Activated CD4-positive, alpha-beta memory T cell treated with anti-CD3 and anti-CD28 coated beads for 36 hours (primary cell): ENCODE data around the gene QSOX1. TPM values are rescaled to one million over a fixed set of nuclear protein-coding genes. Genes with fewer than 3 reads are reported as not detected.

ENCODE experiments used
- CTCF ChIA-PET: fragments of 350-600 bp; sonication (Branson Sonifier 250); formaldehyde crosslinking; loops from one replicate; lab custom pipeline; 2021; ENCODE audit warnings: antibody characterized with exemption, inconsistent platforms; lab: Charles Lee
- POLR2A ChIA-PET: fragments of 350-600 bp; sonication (Branson Sonifier 250); formaldehyde crosslinking; loops from one replicate; lab custom pipeline; 2021; ENCODE audit warnings: antibody characterized with exemption; lab: Charles Lee
- DNase-seq: peaks from one replicate; pipeline ENCODE4 v3.0.0-alpha.2; 2020
- H3K27ac Mint-ChIP-seq: one replicate; pipeline ENCODE4 v1.8.0; 2021; ENCODE audit warnings: mixed read lengths
- H3K27me3 Mint-ChIP-seq: one replicate; pipeline ENCODE4 v1.8.0; 2021; ENCODE audit warnings: mixed read lengths
- H3K36me3 Mint-ChIP-seq: one replicate; pipeline ENCODE4 v1.8.0; 2021; ENCODE audit warnings: mixed read lengths
- H3K4me1 Mint-ChIP-seq: one replicate; pipeline ENCODE4 v1.8.0; 2021; ENCODE audit warnings: low read depth, mixed read lengths
- H3K4me3 Mint-ChIP-seq: one replicate; pipeline ENCODE4 v1.8.0; 2021; ENCODE audit warnings: mild to moderate bottlenecking, mixed read lengths
- H3K9me3 Mint-ChIP-seq: one replicate; pipeline ENCODE4 v1.8.0; 2021; ENCODE audit warnings: mixed read lengths
- intact Hi-C: fragments of 100-400 bp; cut with micrococcal nuclease; formaldehyde crosslinking; loops from one replicate; pipeline ENCODE4 v1.15.1; 2023
- total RNA-seq, 2 experiments: library from RNA; stranded (reverse); gene quantifications; one replicate each; pipeline ENCODE4 v1.2.3, GENCODE V29; 2021

QSOX1 gene
- total RNA-seq, 2 experiments from 2014 or later: 40.3 to 42.4 TPM

DNA sequence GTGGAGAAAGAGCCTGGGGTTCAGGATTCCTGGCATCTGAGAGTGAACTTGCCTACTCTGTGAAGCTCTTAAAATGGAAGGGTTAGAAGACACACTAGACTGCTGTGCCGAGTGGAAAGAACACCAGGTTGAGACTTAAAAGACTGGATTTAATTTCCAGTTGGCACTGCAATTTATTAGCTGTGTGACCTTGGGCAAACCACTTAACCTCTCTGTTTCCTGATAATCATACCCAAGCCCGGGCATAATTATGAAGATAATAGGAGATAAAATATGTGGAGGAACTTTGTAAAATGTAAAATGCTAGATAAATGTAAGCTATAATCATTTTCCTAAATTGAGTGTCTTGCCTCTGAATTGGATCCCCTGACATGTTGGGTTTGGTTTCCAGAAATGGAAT lies 70.7 kb downstream of the QSOX1 start:
- ChIA-PET CTCF (interaction anchor here (1.2 to 1.4 kb wide), 2 partner anchors 8 to 38 kb away, joined by 3 read pairs; no protein-coding TSS in a partner anchor), POLR2A (no interaction called here)
- no peaks in the 10 kb centered on the region for H3K36me3 Mint-ChIP-seq
- H3K4me1 Mint-ChIP-seq: peaks cover 2% of the 10 kb centered on the region
- no peak overlapping the region for H3K27ac Mint-ChIP-seq
- H3K27me3 Mint-ChIP-seq: peaks cover 45% of the 10 kb centered on the region
- no peak for DNase-seq
- no peak overlapping the region for H3K4me3 Mint-ChIP-seq
- intact Hi-C loops: no loop called here
- H3K9me3 Mint-ChIP-seq: no peaks in the 10 kb centered on the region

DNA sequence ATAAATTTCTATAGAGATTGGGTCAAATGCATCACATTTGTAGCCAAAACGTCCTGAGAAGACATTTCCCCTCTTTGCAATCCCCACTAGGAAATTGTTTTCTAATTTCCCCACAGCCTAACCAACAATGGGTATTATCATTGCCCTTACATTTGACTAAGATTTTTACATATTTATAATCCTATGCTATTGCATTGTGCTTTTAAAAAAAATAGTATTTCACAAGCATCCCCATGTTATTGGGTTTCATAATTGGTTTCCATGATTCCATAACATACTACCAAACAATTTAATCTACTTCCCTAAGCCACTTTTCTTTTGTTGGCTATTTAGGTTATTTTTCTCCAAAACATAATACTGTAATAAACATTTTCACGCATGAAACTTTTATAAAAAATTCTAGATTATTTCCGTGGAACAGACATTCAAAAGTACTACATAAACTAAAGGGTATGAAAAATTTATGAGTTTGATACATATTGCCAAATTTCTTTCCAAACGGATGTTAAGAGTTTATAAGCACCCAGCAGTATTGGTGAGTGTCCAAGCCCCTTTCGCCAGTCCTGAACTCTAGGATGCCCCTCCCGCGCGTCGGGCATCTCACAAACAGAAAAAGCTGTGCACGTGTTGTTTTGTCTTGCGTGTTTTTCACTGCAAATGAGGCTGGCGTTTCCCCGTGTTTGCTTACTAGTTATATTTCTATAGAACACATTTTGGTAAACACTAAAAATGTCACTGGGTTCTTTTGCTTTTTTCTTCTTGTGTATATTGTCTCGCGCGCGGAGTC lies 73.4 kb downstream of the QSOX1 start:
- Mint-ChIP-seq H3K27ac (no peak overlapping the region), H3K27me3 (peaks cover 65% of the 10 kb centered on the region)
- POLR2A ChIA-PET: no interaction called here

DNA sequence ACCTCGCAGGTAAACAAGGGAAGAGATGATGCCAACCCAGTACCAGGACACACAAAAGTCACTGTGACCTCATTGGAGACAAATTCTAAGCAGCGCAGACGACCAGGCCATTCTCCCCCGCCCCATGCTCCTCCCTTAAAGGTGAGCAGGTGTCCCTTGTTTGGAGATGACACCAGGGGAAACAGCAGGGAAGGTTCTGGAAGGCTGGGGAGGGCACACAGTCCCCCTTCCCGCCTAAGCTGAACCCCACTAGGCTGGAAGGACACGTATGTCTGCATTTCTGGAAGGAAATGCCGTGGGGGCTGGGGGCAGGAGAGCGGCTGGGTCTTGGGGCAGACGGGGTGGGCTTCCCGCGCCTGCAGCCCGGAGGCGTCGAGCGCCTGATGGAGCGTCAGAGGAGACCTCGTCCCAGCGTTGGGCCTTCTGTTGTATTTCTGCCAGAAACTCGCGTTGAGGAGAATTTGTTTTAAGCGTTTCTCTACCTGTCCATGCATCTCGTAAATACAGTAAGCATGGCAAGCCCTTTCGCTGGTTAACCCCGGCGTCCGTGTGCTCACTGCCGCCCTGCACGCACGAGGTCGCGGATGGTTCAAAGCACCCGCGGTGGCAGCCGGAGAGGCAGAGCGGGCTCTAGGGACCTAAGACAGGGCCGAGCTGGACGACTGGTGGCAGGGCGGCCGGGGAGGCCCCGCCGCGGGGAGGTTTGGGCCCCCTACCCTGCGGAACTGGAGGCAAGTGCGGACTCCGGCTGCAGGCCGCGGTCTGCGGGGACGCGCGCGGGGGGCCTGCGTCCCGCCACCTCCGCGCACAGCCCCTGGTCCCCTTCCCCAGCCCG lies 74.2 kb downstream of the QSOX1 start:
- intact Hi-C loops: no loop called here
- peak; percentile 38 for DNase-seq
- Mint-ChIP-seq H3K27ac (no peak overlapping the region), H3K9me3 (no peaks in the 10 kb centered on the region), H3K4me3 (peak overlapping the region; percentile 51), H3K36me3 (no peaks in the 10 kb centered on the region), H3K27me3 (peaks cover 69% of the 10 kb centered on the region), H3K4me1 (peaks cover 12% of the 10 kb centered on the region)
- ChIA-PET POLR2A (no interaction called here), CTCF (no interaction called here)

More for the DNA sequence above, 73.4 kb downstream of the QSOX1 start:
- CTCF ChIA-PET: no interaction called here
- DNase-seq: no peak
- peaks cover 11% of the 10 kb centered on the region for H3K4me1 Mint-ChIP-seq
- no peaks in the 10 kb centered on the region for H3K9me3 Mint-ChIP-seq
- H3K4me3 Mint-ChIP-seq: peak overlapping the region; percentile 43
- no peaks in the 10 kb centered on the region for H3K36me3 Mint-ChIP-seq
- intact Hi-C loops: no loop called here

DNA sequence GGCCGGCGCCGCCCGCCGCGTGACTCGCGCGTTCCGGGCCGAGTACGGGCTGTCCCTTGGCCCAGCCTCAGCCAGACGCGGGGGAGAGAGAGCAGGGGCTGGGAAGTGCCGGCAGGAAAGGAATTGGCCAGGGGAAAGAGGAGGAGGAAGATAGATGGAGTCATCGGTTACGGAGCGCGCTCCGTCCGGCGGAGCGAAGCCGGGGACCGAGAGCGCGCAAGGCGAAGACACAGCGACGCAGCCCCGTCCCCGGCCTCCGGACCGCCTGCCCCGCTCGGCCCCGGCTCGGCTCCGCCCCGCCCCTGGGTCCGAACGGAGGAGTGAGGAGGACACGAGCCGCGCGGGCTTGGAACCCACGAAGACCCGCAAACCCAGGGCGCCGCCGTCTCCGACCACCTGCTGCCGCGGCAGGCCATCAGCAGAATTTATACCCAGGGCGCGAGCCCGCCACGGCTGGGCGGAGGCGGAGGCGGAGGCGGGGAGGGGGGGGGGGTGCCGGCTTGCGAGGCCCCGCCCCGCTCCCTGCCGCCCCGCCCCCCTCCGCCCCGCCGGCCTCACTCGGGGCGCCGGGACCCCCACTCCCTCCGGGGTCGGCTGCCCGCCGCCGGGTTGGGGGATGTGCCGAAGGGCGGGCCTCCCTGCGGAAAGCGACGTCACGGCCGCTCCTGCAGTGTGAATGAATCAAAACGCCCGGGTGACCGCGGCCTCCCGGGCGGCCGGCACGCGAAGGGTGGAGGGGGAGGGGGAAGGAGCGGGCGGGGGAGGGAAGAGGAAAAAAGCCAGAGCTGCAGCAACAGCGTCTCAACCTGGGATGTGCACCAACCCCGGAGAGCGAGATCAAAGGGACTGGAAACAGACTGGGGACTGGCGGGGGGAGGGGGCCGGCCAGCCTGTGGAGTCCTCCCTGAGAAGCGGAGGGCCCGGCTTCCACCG lies 75.1 kb downstream of the QSOX1 start, which contains the start of gene LHX4:
LHX4 (plus strand) TSS at position 782 of the 933 bp plus-strand sequence. CDS start 266 bp downstream, outside the sequence.
- Mint-ChIP-seq H3K27ac (no peak within 1 kb of the TSS), H3K4me3 (peak within 1 kb of the TSS; percentile 57), H3K27me3 (peaks cover 71% of the 10 kb centered on the region), H3K4me1 (peaks cover 19% of the 10 kb centered on the region), H3K36me3 (no peaks in the 10 kb centered on the region), H3K9me3 (no peaks in the 10 kb centered on the region)
- CTCF ChIA-PET: no interaction called here
- POLR2A ChIA-PET: no interaction called here
- intact Hi-C loops: no loop called here
- DNase-seq: peak; percentile 55

DNA sequence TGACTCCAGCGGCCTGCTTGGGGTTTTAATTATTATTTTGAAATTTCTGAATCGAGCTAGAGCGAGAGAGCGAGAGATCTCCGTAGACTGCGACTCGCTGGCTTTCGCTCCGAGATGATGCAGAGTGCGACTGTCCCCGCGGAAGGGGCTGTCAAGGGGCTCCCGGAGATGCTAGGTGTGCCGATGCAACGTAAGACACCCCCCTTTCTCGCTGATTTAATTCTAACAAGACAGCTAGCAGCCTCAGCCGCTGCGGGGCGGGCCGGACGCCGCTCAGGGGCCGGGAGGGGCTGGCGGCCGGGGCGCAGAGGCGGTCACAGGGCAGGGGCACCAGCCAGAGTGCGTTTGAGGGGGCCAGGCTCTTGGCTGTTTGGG lies 75.7 kb downstream of the QSOX1 start:
- ChIA-PET CTCF (interaction anchor here (1.1 to 1.7 kb wide), 2 partner anchors 8 to 13 kb away, joined by 3 to 6 read pairs; no protein-coding TSS in a partner anchor), POLR2A (no interaction called here)
- H3K9me3 Mint-ChIP-seq: no peaks in the 10 kb centered on the region
- H3K4me3 Mint-ChIP-seq: peak overlapping the region; percentile 57
- peaks cover 23% of the 10 kb centered on the region for H3K4me1 Mint-ChIP-seq
- DNase-seq: no peak
- H3K27ac Mint-ChIP-seq: no peak overlapping the region
- H3K36me3 Mint-ChIP-seq: no peaks in the 10 kb centered on the region
- intact Hi-C loops: no loop called here
- peaks cover 71% of the 10 kb centered on the region for H3K27me3 Mint-ChIP-seq

DNA sequence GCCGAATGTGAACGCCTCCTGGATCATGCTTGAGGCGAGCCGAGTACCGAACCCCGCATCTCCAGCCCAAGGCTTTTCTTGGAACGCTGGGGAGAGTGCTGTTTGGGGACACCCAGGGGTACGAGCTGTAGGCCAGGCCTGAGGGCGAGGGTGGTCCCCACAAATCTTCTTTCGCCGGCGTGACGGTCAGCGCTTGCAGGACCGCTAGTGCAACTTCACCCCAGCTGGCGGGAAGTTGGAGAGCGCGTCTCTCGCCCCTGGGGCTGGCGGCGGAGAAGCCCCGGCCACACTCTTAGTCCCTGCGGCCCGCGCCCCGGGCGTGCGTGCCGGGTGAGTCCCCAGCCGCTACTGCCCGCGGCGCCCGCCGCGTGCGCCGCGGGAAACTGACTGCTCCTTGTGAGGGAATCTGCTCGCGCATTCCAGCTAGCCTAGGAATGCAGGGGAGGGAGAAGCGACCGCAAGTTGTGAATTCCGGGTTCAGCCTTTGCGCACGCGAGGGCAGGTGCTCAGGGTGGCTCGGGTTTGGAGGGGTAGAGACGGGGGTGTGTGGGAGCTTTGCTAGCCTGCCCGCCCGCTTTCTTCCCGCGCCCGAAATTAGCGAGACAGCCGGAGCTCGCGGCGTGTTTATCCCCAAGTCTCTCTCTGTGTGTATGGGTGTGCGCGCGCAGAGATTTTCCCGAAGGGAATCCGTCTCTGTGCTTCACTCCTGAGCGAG lies 76.3 kb downstream of the QSOX1 start:
- intact Hi-C loops: no loop called here
- CTCF ChIA-PET: interaction anchor here (1.1 to 2.4 kb wide), 3 partner anchors 8 to 43 kb away, joined by 3 to 8 read pairs (median 6); no protein-coding TSS in a partner anchor
- Mint-ChIP-seq H3K4me3 (peak overlapping the region; percentile 57), H3K36me3 (no peaks in the 10 kb centered on the region), H3K27me3 (peaks cover 73% of the 10 kb centered on the region), H3K9me3 (no peaks in the 10 kb centered on the region), H3K27ac (no peak overlapping the region), H3K4me1 (peaks cover 27% of the 10 kb centered on the region)
- POLR2A ChIA-PET: interaction anchor here (1.0 kb wide), 1 partner anchor 277 kb away, joined by 4 read pairs; the partner anchor contains the start of gene CEP350
- no peak for DNase-seq

DNA sequence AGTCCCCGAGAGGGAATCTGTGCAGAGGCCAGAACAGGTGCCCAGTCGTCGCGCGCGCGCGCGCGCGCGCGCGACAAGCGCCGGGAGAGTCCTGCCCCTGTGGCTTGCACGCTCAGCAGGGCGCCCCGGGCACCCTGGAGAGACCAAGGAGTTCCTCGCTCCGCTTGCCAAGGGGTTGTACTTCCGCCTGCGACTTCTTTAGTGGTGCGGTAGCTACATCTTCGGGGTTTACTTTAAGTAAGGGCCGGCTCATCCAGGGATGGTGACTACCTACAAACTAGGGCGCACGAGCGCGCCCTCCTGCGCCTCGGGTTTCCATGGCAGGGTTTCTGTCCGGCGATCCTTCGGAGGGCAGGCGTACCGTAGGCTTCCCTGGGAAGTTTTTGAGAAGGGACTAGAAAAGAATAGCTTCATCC lies 76.8 kb downstream of the QSOX1 start:
- ChIA-PET POLR2A (interaction anchor here (1.0 kb wide), 1 partner anchor 277 kb away, joined by 4 read pairs; the partner anchor contains the start of gene CEP350), CTCF (interaction anchor here (1.1 to 2.4 kb wide), 3 partner anchors 9 to 44 kb away, joined by 3 to 8 read pairs (median 6); no protein-coding TSS in a partner anchor)
- no peak overlapping the region for H3K27ac Mint-ChIP-seq
- peak overlapping the region; percentile 62 for H3K4me3 Mint-ChIP-seq
- H3K36me3 Mint-ChIP-seq: no peaks in the 10 kb centered on the region
- intact Hi-C loops: no loop called here
- H3K27me3 Mint-ChIP-seq: peaks cover 75% of the 10 kb centered on the region
- no peaks in the 10 kb centered on the region for H3K9me3 Mint-ChIP-seq
- peak; percentile 48 for DNase-seq
- peaks cover 30% of the 10 kb centered on the region for H3K4me1 Mint-ChIP-seq

DNA sequence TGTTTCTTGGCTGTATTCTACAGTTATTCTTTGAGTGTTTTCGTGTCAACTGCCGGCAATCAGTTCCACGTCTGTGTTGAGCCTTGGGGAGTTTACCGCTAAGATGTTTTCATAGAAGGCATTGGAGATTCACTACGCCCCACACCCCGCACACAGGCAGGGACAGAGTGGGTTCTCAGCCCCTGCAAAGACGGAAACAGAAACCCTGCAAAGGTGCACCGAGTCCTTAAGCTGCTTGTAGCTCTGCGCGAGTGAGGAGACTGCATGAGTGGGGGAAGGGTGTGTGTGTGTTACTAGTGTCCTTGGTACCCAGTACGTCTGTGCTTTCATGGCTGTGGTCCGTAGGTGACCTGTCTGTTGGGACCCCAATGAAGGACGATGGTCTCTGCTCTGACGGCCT lies 77.3 kb downstream of the QSOX1 start:
- ChIA-PET POLR2A (interaction anchor here (1.0 kb wide), 1 partner anchor 278 kb away, joined by 4 read pairs; the partner anchor contains the start of gene CEP350), CTCF (interaction anchor here (1.7 to 2.4 kb wide), 2 partner anchors 9 to 44 kb away, joined by 6 to 8 read pairs; no protein-coding TSS in a partner anchor)
- Mint-ChIP-seq H3K9me3 (no peaks in the 10 kb centered on the region), H3K36me3 (no peaks in the 10 kb centered on the region), H3K27me3 (peaks cover 76% of the 10 kb centered on the region), H3K4me3 (peak overlapping the region; percentile 62), H3K4me1 (peaks cover 30% of the 10 kb centered on the region), H3K27ac (no peak overlapping the region)
- intact Hi-C loops: no loop called here
- DNase-seq: no peak

DNA sequence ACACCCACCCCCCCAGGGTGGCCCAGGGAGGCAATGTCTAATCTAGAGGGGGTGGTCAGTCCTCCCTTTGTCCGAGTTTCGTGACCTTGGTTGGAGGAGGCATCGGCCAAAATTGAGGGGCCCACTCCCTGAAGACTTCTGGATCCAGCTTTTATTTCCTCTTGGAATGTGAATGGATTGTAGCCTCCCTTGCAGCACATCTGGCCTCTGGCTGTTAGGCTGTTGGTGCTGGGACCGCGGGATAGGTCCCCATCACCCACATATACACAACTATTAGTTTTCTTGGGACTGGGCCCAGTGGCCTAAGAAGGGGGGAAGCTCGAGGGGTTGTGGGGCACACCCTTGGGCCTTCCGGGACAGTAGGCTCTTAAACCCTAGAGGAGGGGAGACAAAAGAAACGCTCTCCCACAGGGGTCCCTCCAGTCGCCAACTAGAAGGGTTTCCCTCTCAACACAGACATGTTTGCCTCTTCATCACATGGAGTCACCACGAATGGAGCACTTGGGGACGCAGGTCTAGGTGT lies 77.9 kb downstream of the QSOX1 start:
- Mint-ChIP-seq H3K9me3 (no peaks in the 10 kb centered on the region), H3K4me3 (no peak overlapping the region), H3K27ac (no peak overlapping the region), H3K27me3 (peaks cover 80% of the 10 kb centered on the region), H3K36me3 (no peaks in the 10 kb centered on the region), H3K4me1 (peaks cover 33% of the 10 kb centered on the region)
- CTCF ChIA-PET: interaction anchor here (0.6 to 2.4 kb wide), 3 partner anchors 45 to 231 kb away, joined by 3 to 8 read pairs (median 4); no protein-coding TSS in a partner anchor
- DNase-seq: no peak
- POLR2A ChIA-PET: interaction anchor here (0.6 kb wide), 1 partner anchor 1140 kb away, joined by 3 read pairs; no protein-coding TSS in a partner anchor
- intact Hi-C loops: no loop called here

DNA sequence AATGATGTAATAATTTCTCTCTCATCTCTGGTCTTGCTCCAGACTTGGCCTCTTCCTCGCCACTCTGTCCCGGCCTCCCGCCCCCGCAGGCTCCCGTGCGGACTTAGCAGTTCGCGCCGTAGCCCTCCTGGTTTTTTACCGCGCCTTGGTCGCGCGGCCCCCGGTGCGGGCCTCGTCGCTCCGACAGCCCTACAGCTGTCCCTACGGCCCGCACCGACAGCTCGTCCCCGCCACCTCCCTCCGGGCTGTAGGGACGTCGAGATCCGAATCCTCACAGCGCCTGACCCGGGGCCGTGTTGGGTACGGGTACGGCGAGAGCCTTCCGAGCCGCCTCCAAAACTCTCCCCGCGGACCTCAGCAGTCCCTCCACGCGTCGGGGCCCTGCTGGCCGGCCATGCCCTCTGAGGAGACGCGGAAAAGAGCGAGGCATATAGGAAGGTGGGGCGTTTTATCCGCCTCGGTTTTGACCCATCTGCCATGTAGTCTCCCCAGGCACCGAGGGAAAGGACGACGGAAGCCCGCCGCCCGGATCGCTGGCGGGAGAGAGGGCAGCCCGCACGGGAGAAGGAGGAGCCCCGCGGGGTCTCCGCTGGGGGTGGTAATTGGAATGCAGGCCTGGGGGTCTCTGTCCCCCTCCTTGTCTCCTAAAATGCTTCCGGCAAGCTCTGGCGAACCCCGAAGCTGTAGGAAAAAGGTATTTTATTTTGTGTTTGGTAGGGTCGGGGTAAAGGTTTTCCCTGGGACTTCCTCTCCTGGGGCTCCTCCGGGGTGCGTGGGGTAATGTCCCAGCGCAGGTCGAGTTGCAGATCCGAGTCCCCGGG lies 78.7 kb downstream of the QSOX1 start:
- ChIA-PET CTCF (interaction anchor here (2.4 kb wide), 1 partner anchor 45 kb away, joined by 8 read pairs; no protein-coding TSS in a partner anchor), POLR2A (no interaction called here)
- intact Hi-C loops: no loop called here
- Mint-ChIP-seq H3K4me3 (peak overlapping the region; percentile 29), H3K4me1 (peaks cover 37% of the 10 kb centered on the region), H3K36me3 (no peaks in the 10 kb centered on the region), H3K27ac (no peak overlapping the region), H3K27me3 (peaks cover 79% of the 10 kb centered on the region), H3K9me3 (no peaks in the 10 kb centered on the region)
- DNase-seq: no peak
